ENCODE data around the gene KIR3DL2. TPM values are rescaled to one million over a fixed set of nuclear protein-coding genes. Genes with fewer than 3 reads are reported as not detected.
"Not testable (repeated sequence)": the region's sequence is repeated elsewhere in the genome, so short reads cannot be mapped to it uniquely, and the experiment has no call there.

KIR3DL2 gene
- total RNA-seq, 1 donor from 2014 or later, result not detected

- Mint-ChIP-seq H3K27me3 (ENCODE audit: low read depth) (peaks cover 14% of the 10 kb centered on the region), H3K27ac (no peak overlapping the region), H3K9me3 (no peaks in the 10 kb centered on the region), H3K4me3 (no peak overlapping the region), H3K4me1 (peaks cover 9% of the 10 kb centered on the region), H3K36me3 (no peaks in the 10 kb centered on the region)
- DNase-seq (ENCODE audit: low spot score in 2 of 2, unreplicated experiment in 2 of 2), result no peak
- no peak for TF ChIP-seq CTCF (IDR thresholded peaks at IDR 0.05; ENCODE audit: unreplicated experiment)
Measured at GRCh38 chr19:54903303-54903702, 53.1 kb downstream of the KIR3DL2 start.

- H3K27me3 Mint-ChIP-seq (ENCODE audit: low read depth); H3K4me1 Mint-ChIP-seq; H3K9me3 Mint-ChIP-seq; H3K27ac Mint-ChIP-seq; H3K36me3 Mint-ChIP-seq; H3K4me3 Mint-ChIP-seq; DNase-seq (ENCODE audit: low spot score in 2 of 2, unreplicated experiment in 2 of 2): not testable (repeated sequence)
Measured at GRCh38 chr19:54904261-54904660, 54.0 kb downstream of the KIR3DL2 start.

- Mint-ChIP-seq H3K27ac (peak overlapping the region; percentile 33), H3K4me1 (peaks cover 9% of the 10 kb centered on the region), H3K9me3 (no peaks in the 10 kb centered on the region), H3K4me3 (no peak overlapping the region), H3K36me3 (no peaks in the 10 kb centered on the region), H3K27me3 (ENCODE audit: low read depth) (no peaks in the 10 kb centered on the region)
- TF ChIP-seq CTCF (IDR thresholded peaks at IDR 0.05; ENCODE audit: unreplicated experiment), result no peak
- DNase-seq (ENCODE audit: low spot score in 2 of 2, unreplicated experiment in 2 of 2), result no peak
Measured at GRCh38 chr19:54905421-54905802, 55.2 kb downstream of the KIR3DL2 start.

- no peaks in the 10 kb centered on the region for H3K27me3 Mint-ChIP-seq (ENCODE audit: low read depth)
- TF ChIP-seq CTCF (IDR thresholded peaks at IDR 0.05; ENCODE audit: unreplicated experiment), result no peak
- H3K4me1 Mint-ChIP-seq, result peaks cover 13% of the 10 kb centered on the region
- no peaks in the 10 kb centered on the region for H3K36me3 Mint-ChIP-seq
- H3K27ac Mint-ChIP-seq, result peak within 1 kb of the TSS; percentile 33
- DNase-seq (ENCODE audit: low spot score in 2 of 2, unreplicated experiment in 2 of 2), result no peak
- no peak within 1 kb of the TSS for H3K4me3 Mint-ChIP-seq
- H3K9me3 Mint-ChIP-seq, result peaks cover 4% of the 10 kb centered on the region
Measured at GRCh38 chr19:54905803-54906511, 55.7 kb downstream of the KIR3DL2 start, which contains the start of gene NCR1. Gene NCR1 (plus strand): TSS chr19:54906148. CDS start chr19:54906188, 40 bp downstream.

- Mint-ChIP-seq H3K27ac (no peak overlapping the region), H3K4me3 (no peak overlapping the region), H3K36me3 (no peaks in the 10 kb centered on the region), H3K27me3 (ENCODE audit: low read depth) (no peaks in the 10 kb centered on the region), H3K4me1 (peaks cover 13% of the 10 kb centered on the region), H3K9me3 (peaks cover 4% of the 10 kb centered on the region)
- TF ChIP-seq CTCF (IDR thresholded peaks at IDR 0.05; ENCODE audit: unreplicated experiment), result no peak
- no peak for DNase-seq (ENCODE audit: low spot score in 2 of 2, unreplicated experiment in 2 of 2)
Measured at GRCh38 chr19:54906819-54907218, 56.6 kb downstream of the KIR3DL2 start.

- H3K4me3 Mint-ChIP-seq; H3K27ac Mint-ChIP-seq; H3K36me3 Mint-ChIP-seq; H3K9me3 Mint-ChIP-seq; DNase-seq (ENCODE audit: low spot score in 2 of 2, unreplicated experiment in 2 of 2); H3K27me3 Mint-ChIP-seq (ENCODE audit: low read depth): not testable (repeated sequence)
- peaks cover 13% of the 10 kb centered on the region for H3K4me1 Mint-ChIP-seq
Measured at GRCh38 chr19:54907899-54908298, 57.7 kb downstream of the KIR3DL2 start.

Other genes with a start within 250 kb of the KIR3DL2 start
- not detected in 3 replicates for gene LILRB1, start 220.0 kb upstream of the KIR3DL2 start, total RNA-seq
- not detected in 3 replicates for gene LILRB4, start 187.5 kb upstream of the KIR3DL2 start, total RNA-seq
- gene KIR3DL3, start 126.0 kb upstream of the KIR3DL2 start, total RNA-seq, result not detected in 3 replicates
- gene KIR2DL3, start 111.9 kb upstream of the KIR3DL2 start, total RNA-seq, result not detected in 3 replicates
- gene KIR2DL1, start 80.7 kb upstream of the KIR3DL2 start, total RNA-seq, result not detected in 3 replicates
- gene KIR2DL4, start 46.8 kb upstream of the KIR3DL2 start, total RNA-seq, result not detected in 3 replicates
- gene KIR3DL1, start 34.0 kb upstream of the KIR3DL2 start, total RNA-seq, result not detected in 3 replicates
- not detected in 3 replicates for gene KIR2DS4, start 17.8 kb upstream of the KIR3DL2 start, total RNA-seq
- not detected in 3 replicates for gene FCAR, start 23.8 kb downstream of the KIR3DL2 start, total RNA-seq
- gene NCR1, start 55.7 kb downstream of the KIR3DL2 start, total RNA-seq, result not detected in 3 replicates
- gene NLRP7, start 97.1 kb downstream of the KIR3DL2 start, total RNA-seq, result 0.07 to 0.09 TPM in 2 of 3 replicates, not detected in the other
- gene NLRP2, start 115.9 kb downstream of the KIR3DL2 start, total RNA-seq, result 54.1 to 56.8 TPM (median 56.2 TPM) in 3 replicates
- gene GP6, start 187.8 kb downstream of the KIR3DL2 start, total RNA-seq, result 0.78 to 1.4 TPM (median 1.4 TPM) in 3 replicates
- 81.0 to 88.6 TPM (median 85.7 TPM) in 3 replicates for gene RDH13, start 212.7 kb downstream of the KIR3DL2 start, total RNA-seq
- 375 to 425 TPM (median 396 TPM) in 3 replicates for gene EPS8L1, start 225.4 kb downstream of the KIR3DL2 start, total RNA-seq

Data from mesothelial cell of epicardium (in vitro differentiated cells).